ENCODE measurements around the gene LMOD2.
A peak's percentile ranks its signal among the peaks of the same experiment; 100 is the strongest.

Gene LMOD2

DNA sequence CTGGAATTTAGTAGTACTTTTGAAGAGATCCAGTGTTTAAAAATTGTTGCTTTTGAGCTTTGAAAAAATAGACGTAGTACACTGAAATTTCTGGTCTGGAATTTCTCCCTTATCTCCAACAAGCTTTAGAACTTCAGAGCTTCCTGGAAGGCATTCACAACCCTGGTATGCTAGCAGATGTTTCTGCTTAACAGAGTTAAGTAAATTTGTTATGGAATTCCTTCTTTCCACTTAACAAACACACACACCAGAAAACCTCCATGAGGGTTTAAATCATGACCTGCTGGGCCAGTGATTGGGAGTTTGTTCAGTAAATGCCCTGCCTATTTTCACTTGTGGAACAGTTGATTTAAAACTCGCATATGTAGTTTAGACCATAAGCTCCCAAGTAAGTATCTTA is 40.3 kb upstream of the LMOD2 start:
- no peak for DNase-seq
- TF ChIP-seq, protein P1, sequence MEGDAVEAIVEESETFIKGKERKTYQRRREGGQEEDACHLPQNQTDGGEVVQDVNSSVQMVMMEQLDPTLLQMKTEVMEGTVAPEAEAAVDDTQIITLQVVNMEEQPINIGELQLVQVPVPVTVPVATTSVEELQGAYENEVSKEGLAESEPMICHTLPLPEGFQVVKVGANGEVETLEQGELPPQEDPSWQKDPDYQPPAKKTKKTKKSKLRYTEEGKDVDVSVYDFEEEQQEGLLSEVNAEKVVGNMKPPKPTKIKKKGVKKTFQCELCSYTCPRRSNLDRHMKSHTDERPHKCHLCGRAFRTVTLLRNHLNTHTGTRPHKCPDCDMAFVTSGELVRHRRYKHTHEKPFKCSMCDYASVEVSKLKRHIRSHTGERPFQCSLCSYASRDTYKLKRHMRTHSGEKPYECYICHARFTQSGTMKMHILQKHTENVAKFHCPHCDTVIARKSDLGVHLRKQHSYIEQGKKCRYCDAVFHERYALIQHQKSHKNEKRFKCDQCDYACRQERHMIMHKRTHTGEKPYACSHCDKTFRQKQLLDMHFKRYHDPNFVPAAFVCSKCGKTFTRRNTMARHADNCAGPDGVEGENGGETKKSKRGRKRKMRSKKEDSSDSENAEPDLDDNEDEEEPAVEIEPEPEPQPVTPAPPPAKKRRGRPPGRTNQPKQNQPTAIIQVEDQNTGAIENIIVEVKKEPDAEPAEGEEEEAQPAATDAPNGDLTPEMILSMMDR (IDR thresholded peaks at IDR 0.05; ENCODE audit: low read depth, low read length): no peak
- Histone ChIP-seq H3K4me1 (no peaks in the 10 kb centered on the region), H3K4me3 (ENCODE audit: low read depth, low read length) (no peak overlapping the region), H3K36me3 (no peaks in the 10 kb centered on the region), H3K9me3 (no peaks in the 10 kb centered on the region), H3K27me3 (no peaks in the 10 kb centered on the region)

- TF ChIP-seq, protein P1 (IDR thresholded peaks at IDR 0.05; ENCODE audit: low read depth, low read length): no peak
- DNase-seq: no peak
- Histone ChIP-seq H3K27me3 (no peaks in the 10 kb centered on the region), H3K36me3 (no peaks in the 10 kb centered on the region), H3K4me3 (ENCODE audit: low read depth, low read length) (no peak overlapping the region), H3K9me3 (no peaks in the 10 kb centered on the region), H3K4me1 (no peaks in the 10 kb centered on the region)
Observed at GRCh38 chr7:123616223-123616622, 39.4 kb upstream of the LMOD2 start.

DNA sequence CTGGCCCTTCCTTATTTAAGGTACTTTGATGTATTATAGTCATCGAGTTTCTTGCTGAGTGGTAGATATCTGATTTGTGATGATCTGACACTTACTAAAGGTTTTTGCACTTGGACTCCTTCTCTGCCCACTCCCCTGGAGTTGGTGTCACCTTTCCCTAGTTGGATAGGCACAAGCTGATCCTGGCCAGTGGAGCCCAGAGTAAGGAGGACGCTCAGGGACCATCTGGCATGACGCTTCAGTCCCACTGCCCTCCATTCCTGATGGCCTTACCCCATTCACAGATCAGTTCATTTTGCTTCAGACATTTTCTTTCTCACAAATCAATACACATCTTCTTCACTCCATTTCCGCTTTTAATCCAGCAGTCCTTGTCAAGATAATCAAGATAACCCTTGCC is 34.0 kb upstream of the LMOD2 start:
- Histone ChIP-seq H3K36me3 (no peaks in the 10 kb centered on the region), H3K27me3 (no peaks in the 10 kb centered on the region), H3K4me3 (ENCODE audit: low read depth, low read length) (no peak overlapping the region), H3K4me1 (no peaks in the 10 kb centered on the region), H3K9me3 (no peaks in the 10 kb centered on the region)
- TF ChIP-seq, protein P1 (IDR thresholded peaks at IDR 0.05; ENCODE audit: low read depth, low read length): no peak
- DNase-seq: no peak

GRCh38 chr7:123622660-123623386 is 32.8 kb upstream of the LMOD2 start:
- Histone ChIP-seq H3K27me3 (no peaks in the 10 kb centered on the region), H3K4me3 (ENCODE audit: low read depth, low read length) (no peak overlapping the region), H3K4me1 (no peaks in the 10 kb centered on the region; the same call in 1 of the 2 replicates), H3K9me3 (no peaks in the 10 kb centered on the region), H3K36me3 (no peaks in the 10 kb centered on the region)
- no peak for DNase-seq
- TF ChIP-seq, protein P1 (IDR thresholded peaks at IDR 0.05; ENCODE audit: low read depth, low read length): no peak

- DNase-seq: peak; percentile 82
- H3K27me3 ChIP-seq: no peaks in the 10 kb centered on the region
- H3K4me3 ChIP-seq (ENCODE audit: low read depth, low read length): no peak overlapping the region
- H3K4me1 ChIP-seq: peaks cover 4% of the 10 kb centered on the region; the same call in 1 of the 2 replicates
- no peaks in the 10 kb centered on the region for H3K9me3 ChIP-seq
- TF ChIP-seq, protein P1 (IDR thresholded peaks at IDR 0.05; ENCODE audit: low read depth, low read length): peak; percentile 95
- no peaks in the 10 kb centered on the region for H3K36me3 ChIP-seq
Observed at GRCh38 chr7:123624527-123625183, 31.0 kb upstream of the LMOD2 start.

- TF ChIP-seq, protein P1 (IDR thresholded peaks at IDR 0.05; ENCODE audit: low read depth, low read length): no peak
- Histone ChIP-seq H3K4me3 (ENCODE audit: low read depth, low read length) (no peak overlapping the region), H3K4me1 (peaks cover 4% of the 10 kb centered on the region; the same call in 1 of the 2 replicates), H3K27me3 (no peaks in the 10 kb centered on the region), H3K9me3 (no peaks in the 10 kb centered on the region), H3K36me3 (no peaks in the 10 kb centered on the region)
- no peak for DNase-seq
Observed at GRCh38 chr7:123625254-123625653, 30.4 kb upstream of the LMOD2 start.
